Measurements from ENCODE around the gene GLCE. TPM values are rescaled to one million over a fixed set of nuclear protein-coding genes. Genes with fewer than 3 reads are reported as not detected.

The GLCE gene
- total and polyA plus RNA-seq, 10 of the 15 experiments (the other 5 are each of a cell fraction or from before 2014, with no cell fraction given): 2.1 to 11.9 (median 2.9) TPM

GRCh38 chr15:69298697-69299441 is 138.4 kb downstream of the GLCE start, which contains the start of gene PAQR5:
TSS of gene PAQR5 (plus strand) at chr15:69298912. CDS start at chr15:69360081, 61,169 bp downstream.
- ChIA-PET CTCF (no interaction called here), SMC1A (ENCODE audit: uncharacterized antibody, unreplicated experiment) (no interaction called here), RAD21 (ENCODE audit: unreplicated experiment) (interaction anchor here (1.2 kb wide), 1 partner anchor 10 kb away, joined by 3 read pairs; no protein-coding TSS in a partner anchor), POLR2A (no interaction called here)
- 37% methylated on average over 38 of the region's 74 CpGs for WGBS (ENCODE audit: insufficient coverage, insufficient replicate concordance, low lambda C conversion rate, missing lambda C conversion rate)
- no peak within 1 kb of the TSS for H3K27ac ChIP-seq (ENCODE audit: control insufficient read depth, insufficient read depth)
- no peaks in the 10 kb centered on the region for H3K36me3 ChIP-seq (ENCODE audit: control insufficient read depth in 2 of 2, insufficient read depth in 2 of 2, low read length in 1 of 2)
- FAIRE-seq (no peak), DNase-seq (ENCODE audit: low read depth, low spot score) (no peak), ATAC-seq (peak; percentile 57)
- BruUV-seq (replicated peaks): no TSS peak
- peak within 1 kb of the TSS; percentile 55; the same call in 1 of the 2 replicates for H3K4me2 ChIP-seq (ENCODE audit: control insufficient read depth, insufficient read depth)
- TF ChIP-seq SKIL (IDR thresholded peaks at IDR 0.05; ENCODE audit: low read depth, poor library complexity, severe bottlenecking) (no peak), SUZ12 (IDR thresholded peaks at IDR 0.05; ENCODE audit: unreplicated experiment) (peak; percentile 87)
- H3K9me3 ChIP-seq (replicated peaks; ENCODE audit: control insufficient read depth, insufficient read depth, low read length): no peaks in the 10 kb centered on the region
- in situ Hi-C loops (cut with MboI): no loop called here
- no peak within 1 kb of the TSS for H3K4me3 ChIP-seq
- no peak within 1 kb of the TSS for H2AFZ ChIP-seq (ENCODE audit: control insufficient read depth, low read depth, low read length)
- peaks cover 5 to 11% of the 10 kb centered on the region in 2 experiments for H3K27me3 ChIP-seq (replicated peaks in 1 of 2; ENCODE audit: control insufficient read depth in 2 of 2, insufficient read depth in 2 of 2, low read length in 1 of 2)
- no peaks in the 10 kb centered on the region for H3K4me1 ChIP-seq (ENCODE audit: control insufficient read depth, insufficient read depth, low read length)
- intact Hi-C loops (cut with micrococcal nuclease; ENCODE audit: unreplicated experiment): no loop called here
- H3K79me2 ChIP-seq (ENCODE audit: control insufficient read depth, insufficient read depth, low read length): no peaks in the 10 kb centered on the region
- H4K20me1 ChIP-seq (ENCODE audit: control insufficient read depth, insufficient read depth): no peaks in the 10 kb centered on the region
- no peak within 1 kb of the TSS for H3K9ac ChIP-seq (ENCODE audit: control insufficient read depth, insufficient read depth, low read length)

GRCh38 chr15:69299451-69299886 is 139.0 kb downstream of the GLCE start:
- RAD21 ChIA-PET (ENCODE audit: unreplicated experiment): interaction anchor here (1.2 kb wide), 1 partner anchor 10 kb away, joined by 3 read pairs; no protein-coding TSS in a partner anchor
- FAIRE-seq (no peak), ATAC-seq (no peak), DNase-seq (ENCODE audit: low read depth, low spot score) (no peak)
- intact Hi-C loops (cut with micrococcal nuclease; ENCODE audit: unreplicated experiment) (no loop called here), in situ Hi-C loops (cut with MboI) (no loop called here)
- Histone ChIP-seq H3K79me2 (ENCODE audit: control insufficient read depth, insufficient read depth, low read length) (no peaks in the 10 kb centered on the region), H2AFZ (ENCODE audit: control insufficient read depth, low read depth, low read length) (no peak overlapping the region), H3K4me2 (ENCODE audit: control insufficient read depth, insufficient read depth) (no peak overlapping the region), H3K9ac (ENCODE audit: control insufficient read depth, insufficient read depth, low read length) (no peak overlapping the region), H3K4me1 (ENCODE audit: control insufficient read depth, insufficient read depth, low read length) (no peaks in the 10 kb centered on the region), H3K27me3 (replicated peaks in 1 of 2; ENCODE audit: control insufficient read depth in 2 of 2, insufficient read depth in 2 of 2, low read length in 1 of 2) (peaks cover 5 to 11% of the 10 kb centered on the region in 2 experiments), H3K36me3 (ENCODE audit: control insufficient read depth in 2 of 2, insufficient read depth in 2 of 2, low read length in 1 of 2) (no peaks in the 10 kb centered on the region), H3K4me3 (no peak overlapping the region), H3K27ac (ENCODE audit: control insufficient read depth, insufficient read depth) (no peak overlapping the region), H3K9me3 (replicated peaks; ENCODE audit: control insufficient read depth, insufficient read depth, low read length) (no peaks in the 10 kb centered on the region), H4K20me1 (ENCODE audit: control insufficient read depth, insufficient read depth) (no peaks in the 10 kb centered on the region)
- POLR2A ChIA-PET: no interaction called here
- TF ChIP-seq E4F1 (IDR thresholded peaks at IDR 0.05; ENCODE audit: borderline replicate concordance, partially characterized antibody) (no peak), RAD51 (IDR thresholded peaks at IDR 0.05) (no peak), MYC (IDR thresholded peaks at IDR 0.05; ENCODE audit: insufficient read depth, insufficient read length, insufficient replicate concordance, low read length, severe bottlenecking) (no peak), POLR2A (IDR thresholded peaks at IDR 0.05; ENCODE audit: low read depth, low read length) (no peak), HCFC1 (IDR thresholded peaks at IDR 0.05; ENCODE audit: low read length) (no peak), IKZF1 (conservative IDR thresholded peaks at IDR 0.05) (no peak)
- 22% methylated on average over 16 of the region's 16 CpGs for WGBS (ENCODE audit: insufficient coverage, insufficient replicate concordance, low lambda C conversion rate, missing lambda C conversion rate)
- SMC1A ChIA-PET (ENCODE audit: uncharacterized antibody, unreplicated experiment): no interaction called here
- CTCF ChIA-PET: no interaction called here
- no TSS peak for BruUV-seq (replicated peaks)

Measured in GM12878 (cell line).